Measurements from ENCODE around the gene GULP1.

DNA sequence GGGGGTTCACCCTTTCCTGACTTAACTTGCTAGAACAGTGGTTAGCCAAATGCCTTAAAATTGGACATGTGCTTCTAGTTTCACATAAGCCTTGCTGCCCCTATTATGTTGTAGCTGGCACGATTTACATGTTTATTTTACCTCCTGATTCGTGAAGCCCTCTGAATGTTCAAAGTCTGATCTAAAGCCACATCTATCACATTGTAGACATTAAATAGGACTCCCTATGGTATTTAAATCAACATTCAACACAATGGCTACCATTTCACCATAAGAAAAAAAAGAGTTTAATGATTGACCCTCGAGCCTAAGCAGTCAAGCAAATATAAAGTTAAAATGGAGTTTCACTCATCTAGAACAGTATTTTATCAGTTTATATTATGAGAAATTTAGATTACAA, 151.5 kb downstream of the GULP1 start:
- no peak for TF ChIP-seq POLR2A (IDR thresholded peaks at IDR 0.05)
- TF ChIP-seq CTCF (IDR thresholded peaks at IDR 0.05) = no peak
